HepG2 (cell line): ENCODE data around the gene USP8. TPM values are rescaled to one million over a fixed set of nuclear protein-coding genes. Genes with fewer than 3 reads are reported as not detected.
"Not testable (repeated sequence)": the region's sequence is repeated elsewhere in the genome, so short reads cannot be mapped to it uniquely, and the experiment has no call there.

Experiments
- ATAC-seq: fragments of 200-7000 bp; cut with Tn5 transposase; 3 replicates; pipeline ENCODE4 v1.9.1; 2020; ENCODE audit warnings: mild to moderate bottlenecking, moderate library complexity
- BruUV-seq: library from RNA; stranded (reverse); fragments of 400-500 nt; replicated peaks from 2 replicates; lab custom pipeline; 2021; lab: Mats Ljungman, UMichigan
- CTCF ChIA-PET: fragments of 300-600 bp; formaldehyde crosslinking; extraction: SDS; loops from one replicate; lab custom pipeline; 2021; ENCODE audit warnings: low total read pairs, inconsistent platforms, low intra/inter-chr PET ratio; lab: Yijun Ruan, JAX
- POLR2A ChIA-PET: fragments of 350-600 bp; sonication (Branson Sonifier 250); formaldehyde crosslinking; loops from one replicate; lab custom pipeline; 2020; ENCODE audit warnings: antibody characterized with exemption, inconsistent platforms; lab: Yijun Ruan, JAX
- DNase-seq: peaks from one replicate; pipeline ENCODE4 v3.0.0-alpha.2; 2015; ENCODE audit warnings: low spot score
- FAIRE-seq: peaks from 3 replicates; lab custom pipeline; 2011; peaks lifted over from hg19 to GRCh38; lab: Jason Lieb, UNC
- H2AFZ ChIP-seq: one replicate; pipeline ENCODE4 v1.6.1; 2011; ENCODE audit warnings: low read length, inconsistent platforms
- H3K27ac ChIP-seq: fragments of 300-600 bp; 3 replicates; pipeline ENCODE4 v1.8.0; 2011; ENCODE audit warnings: mixed run types, mild to moderate bottlenecking, mixed read lengths, low read length, inconsistent platforms; ENCODE audit not compliant: insufficient read depth; ENCODE audit errors: extremely low read length
- H3K27me3 ChIP-seq, 2 experiments: fragments of 200-600 bp in 1 of 2; 2 replicates in 1 of 2; 3 replicates in 1 of 2; pipeline versions ENCODE4 v1.6.0 to v1.8.0; 2011; ENCODE audit warnings: low read length in 2 of 2, mild to moderate bottlenecking in 2 of 2, moderate library complexity in 2 of 2, inconsistent platforms in 1 of 2; ENCODE audit not compliant: insufficient read depth in 2 of 2, control insufficient read depth in 1 of 2
- H3K36me3 ChIP-seq, 2 experiments: fragments of 200-600 bp in 1 of 2; replicated peaks in 1 of 2; 2 replicates in 1 of 2; 3 replicates in 1 of 2; pipeline versions ENCODE4 v1.5.1 to v1.8.0; 2011; ENCODE audit warnings: low read length in 2 of 2, inconsistent platforms in 1 of 2; ENCODE audit not compliant: insufficient read depth in 2 of 2, control insufficient read depth in 1 of 2
- H3K4me1 ChIP-seq: 2 replicates; pipeline ENCODE4 v1.5.1; 2012; ENCODE audit warnings: low read length, inconsistent platforms; ENCODE audit not compliant: insufficient read depth
- H3K4me2 ChIP-seq: 2 replicates; pipeline ENCODE4 v1.6.0; 2011; ENCODE audit warnings: low read depth, low read length, inconsistent platforms
- H3K4me3 ChIP-seq, 3 experiments: fragments of 200-600 bp in 1 of 3; sonication (generic), shearing (Covaris generic) in 1 of 3; replicated peaks in 1 of 3; 2 replicates each; pipeline ENCODE4 v1.5.1; 2011 to 2016; ENCODE audit warnings: low read length in 3 of 3, inconsistent platforms in 2 of 3, low read depth in 2 of 3, mild to moderate bottlenecking in 2 of 3, control low read depth in 1 of 3, mixed read lengths in 1 of 3; ENCODE audit not compliant: insufficient read depth in 1 of 3
- H3K79me2 ChIP-seq: one replicate; pipeline ENCODE4 v1.6.1; 2011; ENCODE audit warnings: low read length, inconsistent platforms; ENCODE audit not compliant: insufficient read depth
- H3K9ac ChIP-seq: 2 replicates; pipeline ENCODE4 v1.6.0; 2011; ENCODE audit warnings: mild to moderate bottlenecking, low read depth, low read length, inconsistent platforms; ENCODE audit not compliant: insufficient read depth
- H3K9me3 ChIP-seq: 2 replicates; pipeline ENCODE4 v1.5.1; 2012; ENCODE audit warnings: mild to moderate bottlenecking, low read length
- H4K20me1 ChIP-seq: 2 replicates; pipeline ENCODE4 v1.6.0; 2011; ENCODE audit warnings: inconsistent platforms, mild to moderate bottlenecking, low read length, moderate library complexity; ENCODE audit not compliant: insufficient read depth
- MAX ChIP-seq: IDR thresholded peaks from 2 replicates; pipeline ENCODE4 v1.6.1; 2012; ENCODE audit warnings: inconsistent platforms
- ZNF121 ChIP-seq: sonication (generic); formaldehyde crosslinking; IDR thresholded peaks from 2 replicates; pipeline ENCODE4 v1.5.0; 2020; ENCODE audit warnings: mild to moderate bottlenecking, missing genetic modification reagents
- WGBS: methylation state at CpG from one replicate; pipeline ENCODE4 v1.1.6; 2017; ENCODE audit warnings: low lambda C conversion rate; 5-methylcytosine and 5-hydroxymethylcytosine counted together
- in situ Hi-C: cut with HindIII; loops from 2 replicates; pipeline ENCODE4 v1.10.0; 2017; ENCODE audit warnings: low pct_unique_long_range_greater_than_20kb; ENCODE audit not compliant: extremely low pct_ligation_motif_present
- intact Hi-C: fragments of 100-400 bp; cut with micrococcal nuclease; formaldehyde crosslinking; loops from one replicate; pipeline ENCODE4 v1.10.0; 2022; ENCODE audit not compliant: unreplicated experiment
- polyA plus RNA-seq, 8 experiments: library from polyadenylated mRNA; depleted of rRNA in 3 of 8; stranded (reverse) in 7 of 8; unstranded in 1 of 8; fragments of >200 nt; fragmentation: Illumina TruSeq in 4 of 8; extraction: Trizol in 4 of 8; gene quantifications; 2 replicates each; pipeline versions ENCODE4 v1.2.1 to v1.2.3, GENCODE V29; 2011 to 2016; ENCODE audit warnings: low read depth in 4 of 8, missing spikeins in 1 of 8, mixed read lengths in 1 of 8; ENCODE audit not compliant: insufficient read depth in 1 of 8
- total RNA-seq, 5 experiments: library from RNA; depleted of rRNA; stranded (reverse); fragments of >200 nt; fragmentation: Illumina TruSeq; extraction: Trizol; gene quantifications; 2 replicates each; pipeline ENCODE4 v1.2.3, GENCODE V29; 2016; ENCODE audit warnings: low read depth in 1 of 5

The USP8 gene
- total and polyA plus RNA-seq, 2 of the 13 experiments (the other 11 are each of a cell fraction or from before 2014, with no cell fraction given): 36.4 to 50.7 TPM

GRCh38 chr15:50378776-50379175 is 45.4 kb upstream of the USP8 start:
- POLR2A ChIA-PET: interaction anchor here (0.7 kb wide), 1 partner anchor 16 kb away, joined by 3 read pairs; no protein-coding TSS in a partner anchor
- 75% methylated on average over 1 of the region's 1 CpG for WGBS
- H3K36me3 ChIP-seq: no peaks in the 10 kb centered on the region
- CTCF ChIA-PET: no interaction called here
- no peaks in the 10 kb centered on the region for H3K27me3 ChIP-seq
- H3K9ac ChIP-seq: no peak overlapping the region
- H3K4me2 ChIP-seq: no peak overlapping the region
- no peaks in the 10 kb centered on the region for H3K9me3 ChIP-seq
- no peak for FAIRE-seq
- DNase-seq: no peak
- BruUV-seq: no TSS peak
- H3K27ac ChIP-seq: no peak overlapping the region
- no peak overlapping the region for H2AFZ ChIP-seq
- in situ Hi-C loops (no loop called here), intact Hi-C loops (no loop called here)
- no peak for ATAC-seq
- H3K4me1 ChIP-seq: no peaks in the 10 kb centered on the region; the same call in 1 of the 2 replicates
- H3K79me2 ChIP-seq: no peaks in the 10 kb centered on the region
- H4K20me1 ChIP-seq: no peaks in the 10 kb centered on the region
- H3K4me3 ChIP-seq: no peak overlapping the region
- TF ChIP-seq MAX (no peak), ZNF121 (CRISPR knock-in tag) (peak; percentile 79)

- in situ Hi-C loops, DNase-seq, H3K36me3 ChIP-seq, ATAC-seq, H3K27ac ChIP-seq, FAIRE-seq, H3K9me3 ChIP-seq, H3K4me3 ChIP-seq, H2AFZ ChIP-seq, H3K79me2 ChIP-seq, intact Hi-C loops, POLR2A ChIA-PET, H3K27me3 ChIP-seq, H4K20me1 ChIP-seq, BruUV-seq, H3K9ac ChIP-seq, CTCF ChIA-PET, H3K4me2 ChIP-seq, H3K4me1 ChIP-seq: not testable (repeated sequence)
- WGBS: 62% methylated on average over 7 of the region's 7 CpGs
Observed at GRCh38 chr15:50379413-50379812, 44.8 kb upstream of the USP8 start.
